Fibroblast of pulmonary artery (primary cell): ENCODE data around the gene COL4A1.

Experiments used
- DNase-seq: peaks from one replicate; pipeline ENCODE4 v3.0.0-alpha.2; 2010; ENCODE audit warnings: low read depth
- H3K4me3 ChIP-seq: replicated peaks from 2 replicates; pipeline ENCODE4 v1.5.1; 2011; ENCODE audit warnings: low read depth, mild to moderate bottlenecking, control low read depth, low read length, moderate library complexity
- TF ChIP-seq, protein P1 (sequence below): IDR thresholded peaks from 2 replicates; pipeline ENCODE4 v1.5.1; 2011; ENCODE audit warnings: mild to moderate bottlenecking, control low read depth, low read length, inconsistent platforms; ENCODE audit errors: missing control alignments

Gene COL4A1

DNA sequence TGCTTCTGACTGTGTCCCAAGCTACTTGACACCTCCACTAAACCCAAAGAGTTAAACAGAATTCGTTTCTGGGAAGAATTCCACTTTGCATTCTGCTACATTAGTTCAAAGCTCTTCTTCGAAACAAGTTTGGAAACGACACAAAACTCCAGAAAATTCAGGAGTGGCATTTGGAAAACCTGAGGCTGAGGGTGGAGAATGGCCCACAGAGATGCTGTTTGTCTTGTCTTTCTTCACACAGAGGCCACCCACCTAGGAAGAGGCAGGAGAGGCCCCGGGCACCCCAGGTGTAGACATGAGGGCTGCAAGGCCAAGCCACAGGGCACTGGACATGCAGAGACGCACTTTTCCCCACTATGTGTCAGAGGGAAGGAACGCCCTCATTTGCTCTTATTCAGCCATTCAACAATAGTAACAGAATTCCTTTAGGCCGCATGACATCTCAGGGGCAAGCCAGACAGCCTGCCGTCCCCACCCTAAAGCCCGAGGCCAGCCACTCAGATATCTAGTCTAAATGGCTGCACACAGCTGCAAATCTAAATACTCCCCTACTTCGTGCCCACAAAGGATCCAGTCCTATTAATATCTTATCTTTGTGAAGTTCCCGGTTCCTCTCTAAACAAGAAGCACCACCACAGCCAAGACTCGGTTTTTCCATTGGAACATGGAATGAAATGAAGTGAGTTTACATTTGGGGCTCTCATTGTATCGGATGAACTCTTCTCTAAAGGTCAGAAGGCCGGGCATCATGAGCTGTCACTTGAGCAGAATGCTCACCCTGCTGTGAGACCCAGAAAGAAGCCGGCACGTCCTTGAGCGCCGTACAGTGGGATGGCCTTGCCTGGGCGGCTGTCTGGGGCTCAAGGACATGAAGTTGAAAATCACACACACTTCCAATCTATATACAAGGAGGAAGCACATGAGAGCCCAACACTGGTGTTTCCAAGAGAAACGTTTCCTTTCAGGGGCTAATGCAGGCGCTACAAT is 19.8 kb downstream of the COL4A1 start:
- TF ChIP-seq, protein P1, sequence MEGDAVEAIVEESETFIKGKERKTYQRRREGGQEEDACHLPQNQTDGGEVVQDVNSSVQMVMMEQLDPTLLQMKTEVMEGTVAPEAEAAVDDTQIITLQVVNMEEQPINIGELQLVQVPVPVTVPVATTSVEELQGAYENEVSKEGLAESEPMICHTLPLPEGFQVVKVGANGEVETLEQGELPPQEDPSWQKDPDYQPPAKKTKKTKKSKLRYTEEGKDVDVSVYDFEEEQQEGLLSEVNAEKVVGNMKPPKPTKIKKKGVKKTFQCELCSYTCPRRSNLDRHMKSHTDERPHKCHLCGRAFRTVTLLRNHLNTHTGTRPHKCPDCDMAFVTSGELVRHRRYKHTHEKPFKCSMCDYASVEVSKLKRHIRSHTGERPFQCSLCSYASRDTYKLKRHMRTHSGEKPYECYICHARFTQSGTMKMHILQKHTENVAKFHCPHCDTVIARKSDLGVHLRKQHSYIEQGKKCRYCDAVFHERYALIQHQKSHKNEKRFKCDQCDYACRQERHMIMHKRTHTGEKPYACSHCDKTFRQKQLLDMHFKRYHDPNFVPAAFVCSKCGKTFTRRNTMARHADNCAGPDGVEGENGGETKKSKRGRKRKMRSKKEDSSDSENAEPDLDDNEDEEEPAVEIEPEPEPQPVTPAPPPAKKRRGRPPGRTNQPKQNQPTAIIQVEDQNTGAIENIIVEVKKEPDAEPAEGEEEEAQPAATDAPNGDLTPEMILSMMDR: no peak
- H3K4me3 ChIP-seq: no peak overlapping the region
- no peak for DNase-seq

DNA sequence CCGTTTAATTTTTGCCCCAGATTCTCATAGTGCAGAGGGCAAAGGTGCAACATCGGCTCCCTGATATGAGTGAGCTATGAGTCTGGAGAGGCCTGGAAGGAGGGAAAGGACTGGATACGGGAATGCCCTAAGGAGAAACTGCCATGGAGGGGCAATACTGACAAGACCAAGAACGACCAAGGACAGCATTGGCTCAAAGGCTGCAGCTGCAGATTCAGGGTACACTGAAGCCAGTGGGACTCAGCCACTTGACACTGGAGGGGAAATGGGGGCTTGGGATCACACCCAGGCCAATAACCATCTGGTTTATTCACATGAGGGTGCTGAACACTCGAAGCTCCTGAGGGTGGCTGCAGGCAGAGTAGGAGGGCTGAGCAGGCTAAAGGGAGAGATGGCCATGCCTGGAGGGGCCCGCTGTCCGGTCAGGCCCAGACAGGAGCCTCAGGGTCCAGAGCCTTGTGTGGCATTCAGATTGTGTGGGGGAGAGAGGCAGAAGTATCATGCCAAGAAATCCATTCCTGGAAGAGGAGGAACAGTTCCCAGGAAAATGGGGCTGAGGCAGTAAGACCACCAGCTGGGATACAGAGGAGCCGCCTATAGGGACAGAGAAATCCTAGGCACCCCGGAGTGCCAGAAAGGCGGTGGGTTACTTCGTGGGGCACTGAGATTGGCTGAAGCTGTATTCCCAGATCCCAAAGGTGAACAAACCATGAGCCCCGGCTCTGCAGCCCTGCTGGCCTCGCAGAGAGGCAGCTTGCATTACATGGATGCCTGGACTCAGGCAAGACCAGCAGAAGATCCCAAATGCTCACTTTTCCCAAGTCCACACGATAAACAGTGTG is 20.7 kb downstream of the COL4A1 start:
- TF ChIP-seq, protein P1: no peak
- no peak overlapping the region for H3K4me3 ChIP-seq
- DNase-seq: no peak

- no peak for DNase-seq
- TF ChIP-seq, protein P1: no peak
- no peak overlapping the region for H3K4me3 ChIP-seq
These were observed 22.0 kb downstream of the COL4A1 start for GRCh38 chr13:110284779-110285484.

DNA sequence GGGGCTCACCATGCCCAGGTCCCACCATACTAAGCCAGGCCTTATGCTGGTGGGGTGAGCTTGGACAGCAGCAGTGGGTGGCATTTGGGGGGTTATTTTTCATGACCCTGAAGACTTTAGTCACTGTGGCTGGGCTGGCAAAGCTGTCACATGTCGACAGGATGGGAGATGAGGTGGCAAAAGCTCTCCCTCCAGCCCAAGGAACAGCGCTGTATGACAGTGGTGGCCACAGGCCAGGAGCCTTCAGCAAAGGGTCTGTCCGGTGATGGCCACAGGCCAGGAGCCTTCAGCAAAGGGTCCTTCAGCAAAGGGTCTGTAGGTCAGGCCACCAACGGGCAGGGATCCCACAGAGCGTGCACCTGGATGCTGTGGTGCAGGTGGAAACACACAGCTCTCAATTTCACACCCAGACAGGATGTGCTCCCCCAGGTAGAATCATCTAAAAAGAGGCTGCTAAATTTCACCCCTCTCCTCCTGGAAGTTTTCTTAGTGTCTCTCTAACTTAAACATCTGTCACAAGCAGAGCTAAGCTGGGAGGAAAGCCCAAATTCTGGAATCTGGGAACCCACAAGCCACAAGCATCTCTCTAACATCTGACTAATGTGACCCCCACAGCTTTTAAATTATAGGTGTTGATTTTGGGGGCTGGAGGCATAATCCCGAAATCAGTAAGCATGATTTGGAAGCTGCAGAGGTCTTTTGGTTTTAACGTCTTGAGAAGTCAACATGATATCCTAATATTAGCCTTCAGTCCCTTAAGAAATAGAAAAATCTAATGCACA is 23.0 kb downstream of the COL4A1 start:
- no peak for DNase-seq
- TF ChIP-seq, protein P1: no peak
- H3K4me3 ChIP-seq: no peak overlapping the region

DNA sequence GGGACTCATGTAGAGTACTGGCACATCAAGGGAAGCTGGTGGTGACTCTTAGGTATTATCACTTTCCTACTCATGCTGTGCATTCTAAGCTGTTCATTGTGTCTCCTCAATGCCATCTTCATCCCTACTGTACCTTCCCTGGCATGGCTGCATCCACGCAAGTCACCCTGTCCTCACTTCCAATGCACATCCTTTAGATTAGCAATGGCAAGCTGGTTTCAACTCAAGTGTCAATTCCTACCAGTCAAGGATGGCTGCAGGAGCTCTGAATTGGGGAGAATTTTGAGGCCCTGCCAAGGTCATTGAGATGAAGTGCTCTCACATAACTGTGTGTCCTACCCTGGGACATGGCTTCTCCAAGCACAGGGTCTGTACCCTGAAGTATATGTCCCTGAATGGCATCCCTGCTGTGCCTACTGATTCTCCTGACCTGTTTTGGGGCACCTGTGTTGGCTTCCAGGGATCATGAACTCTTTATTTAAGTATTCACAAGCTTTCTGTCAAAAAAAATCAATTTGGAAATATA is 24.6 kb downstream of the COL4A1 start:
- TF ChIP-seq, protein P1: no peak
- H3K4me3 ChIP-seq: no peak overlapping the region
- DNase-seq: no peak

DNA sequence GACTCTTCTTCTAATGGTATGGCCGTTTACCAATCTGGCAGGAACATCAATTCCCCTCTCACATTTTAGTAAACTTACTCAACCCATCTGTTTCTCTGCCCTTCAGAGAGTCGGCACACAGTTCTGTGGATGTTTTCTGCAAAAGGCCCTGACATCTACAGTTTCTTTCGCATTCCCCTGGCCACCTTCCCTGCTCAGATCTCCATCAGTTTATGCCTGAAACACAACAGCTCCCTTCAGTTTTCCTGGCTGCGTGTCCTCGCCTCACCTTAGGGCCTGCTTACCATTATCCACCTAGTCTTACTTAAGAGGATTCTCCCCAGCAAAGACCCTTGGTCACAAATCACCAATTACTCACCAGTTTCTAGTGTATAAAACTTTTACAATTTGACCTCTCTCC is 25.2 kb downstream of the COL4A1 start:
- no peak for DNase-seq
- no peak overlapping the region for H3K4me3 ChIP-seq
- TF ChIP-seq, protein P1: no peak
